HCT116 (cell line): Measurements from ENCODE around the gene NOTCH1. TPM values are rescaled to one million over a fixed set of nuclear protein-coding genes. Genes with fewer than 3 reads are reported as not detected.

ENCODE experiments used
- ATAC-seq: fragments of 200-7000 bp; cut with Tn5 transposase; 2 replicates; pipeline ENCODE4 v1.9.1; 2020; ENCODE audit warnings: mild to moderate bottlenecking, moderate library complexity
- BruUV-seq: library from RNA; stranded (reverse); fragments of 400-500 nt; replicated peaks from 2 replicates; lab custom pipeline; 2021; lab: Mats Ljungman, UMichigan
- CTCF ChIA-PET: fragments of 300-600 bp; sonication (Branson Sonifier 250); formaldehyde crosslinking; loops from one replicate; lab custom pipeline; 2021; ENCODE audit warnings: antibody characterized with exemption; lab: Charles Lee
- POLR2A ChIA-PET: fragments of 300-600, 350-600 bp; sonication (Branson Sonifier 250); formaldehyde crosslinking; loops from one replicate; lab custom pipeline; 2021; ENCODE audit warnings: antibody characterized with exemption; lab: Charles Lee
- RAD21 ChIA-PET, 2 experiments: fragments of 300-600 bp; sonication (Branson Sonifier 250); formaldehyde crosslinking; loops; one replicate each; lab custom pipeline; 2023; ENCODE audit warnings: low total read pairs in 2 of 2; ENCODE audit not compliant: uncharacterized antibody in 2 of 2, unreplicated experiment in 2 of 2, low non-redundant PET in 1 of 2; lab: Charles Lee
- DNase-seq: peaks from one replicate; pipeline ENCODE4 v3.0.0-alpha.2; 2010; ENCODE audit warnings: low read depth, low spot score
- H2AFZ ChIP-seq: fragments of 200-600 bp; shearing (Covaris generic), sonication (generic); 2 replicates; pipeline ENCODE4 v1.6.1; 2017; ENCODE audit warnings: low read depth, mixed run types, mixed read lengths, antibody characterized with exemption, low read length; ENCODE audit not compliant: poor library complexity, severe bottlenecking
- H3K27ac ChIP-seq: 2 replicates; pipeline ENCODE4 v1.5.1; 2012; ENCODE audit warnings: low read depth, low read length
- H3K27me3 ChIP-seq: fragments of 200-600 bp; sonication (generic); 2 replicates; pipeline ENCODE4 v1.6.1; 2016; ENCODE audit warnings: mixed run types, low read length, mixed read lengths; ENCODE audit not compliant: insufficient read depth
- H3K36me3 ChIP-seq, 2 experiments: fragments of 200-500 bp in 1 of 2; fragments of 200-600 bp in 1 of 2; sonication (Bioruptor generic) in 1 of 2; sonication (generic) in 1 of 2; 2 replicates each; pipeline versions ENCODE4 v1.5.1 to v1.6.1; 2014 to 2016; ENCODE audit warnings: low read length in 2 of 2, inconsistent platforms in 1 of 2, mixed read lengths in 1 of 2, mixed run types in 1 of 2; ENCODE audit not compliant: insufficient read depth in 2 of 2, control insufficient read depth in 1 of 2
- H3K4me1 ChIP-seq, 2 experiments: fragments of 200-600 bp in 1 of 2; sonication (generic) in 1 of 2; 2 replicates each; pipeline versions ENCODE4 v1.5.1 to v1.6.1; 2012 to 2017; ENCODE audit warnings: low read length in 2 of 2, inconsistent platforms in 1 of 2, mild to moderate bottlenecking in 1 of 2, mixed read lengths in 1 of 2, mixed run types in 1 of 2, moderate library complexity in 1 of 2; ENCODE audit not compliant: insufficient read depth in 2 of 2, control insufficient read depth in 1 of 2
- H3K4me2 ChIP-seq: fragments of 200-600 bp; sonication (generic); 2 replicates; pipeline ENCODE4 v1.6.1; 2017; ENCODE audit warnings: mixed run types, low read length, mixed read lengths
- H3K4me3 ChIP-seq, 2 experiments: fragments of 200-600 bp in 1 of 2; sonication (generic) in 1 of 2; replicated peaks in 1 of 2; 2 replicates each; pipeline ENCODE4 v1.5.1; 2011 to 2016; ENCODE audit warnings: low read length in 2 of 2, control low read depth in 1 of 2, low read depth in 1 of 2, mild to moderate bottlenecking in 1 of 2, mixed read lengths in 1 of 2, mixed run types in 1 of 2
- H3K79me2 ChIP-seq: fragments of 200-600 bp; sonication (generic); 2 replicates; pipeline ENCODE4 v1.6.1; 2017; ENCODE audit warnings: mild to moderate bottlenecking, mixed run types, low read length, moderate library complexity, mixed read lengths; ENCODE audit not compliant: insufficient read depth
- H3K9ac ChIP-seq: fragments of 200-600 bp; sonication (generic); 2 replicates; pipeline ENCODE4 v1.6.1; 2016; ENCODE audit warnings: low read length, mixed read lengths
- H3K9me2 ChIP-seq: fragments of 200-600 bp; sonication (generic), shearing (Covaris generic); 2 replicates; pipeline ENCODE4 v1.6.1; 2017; ENCODE audit warnings: mixed run types, mild to moderate bottlenecking, moderate library complexity; ENCODE audit not compliant: insufficient read depth
- H3K9me3 ChIP-seq, 2 experiments: fragments of 200-500 bp in 1 of 2; fragments of 200-600 bp in 1 of 2; sonication (Bioruptor generic) in 1 of 2; sonication (generic) in 1 of 2; 2 replicates each; pipeline ENCODE4 v1.6.1; 2014 to 2017; ENCODE audit warnings: low read length in 2 of 2, mixed read lengths in 2 of 2, inconsistent platforms in 1 of 2, low read depth in 1 of 2, mild to moderate bottlenecking in 1 of 2, mixed run types in 1 of 2, moderate library complexity in 1 of 2; ENCODE audit not compliant: control insufficient read depth in 1 of 2, insufficient read depth in 1 of 2
- H4K20me1 ChIP-seq: fragments of 200-600 bp; sonication (generic), shearing (Covaris generic); 2 replicates; pipeline ENCODE4 v1.6.1; 2017; ENCODE audit warnings: mixed run types, mild to moderate bottlenecking, moderate library complexity; ENCODE audit not compliant: insufficient read depth
- CBX3 ChIP-seq: IDR thresholded peaks from 2 replicates; pipeline ENCODE4 v1.6.1; 2012; ENCODE audit warnings: low read depth
- CEBPB ChIP-seq: IDR thresholded peaks from 2 replicates; pipeline ENCODE4 v1.6.1; 2012; ENCODE audit warnings: low read depth
- EGR1 ChIP-seq: IDR thresholded peaks from 2 replicates; pipeline ENCODE4 v1.6.1; 2012; ENCODE audit warnings: low read depth
- EZH2phosphoT487 ChIP-seq: fragments of 200-600 bp; IDR thresholded peaks from 2 replicates; pipeline ENCODE4 v1.6.1; 2018; ENCODE audit warnings: antibody characterized with exemption, borderline replicate concordance
- FOSL1 ChIP-seq: IDR thresholded peaks from 2 replicates; pipeline ENCODE4 v1.6.1; 2012; ENCODE audit warnings: low read depth
- MAX ChIP-seq: IDR thresholded peaks from 2 replicates; pipeline ENCODE4 v1.6.1; 2012
- POLR2A ChIP-seq: IDR thresholded peaks from 2 replicates; pipeline ENCODE4 v1.7.0; 2011; ENCODE audit warnings: borderline replicate concordance; ENCODE audit not compliant: insufficient read depth, insufficient read length; ENCODE audit errors: extremely low read depth
- REST ChIP-seq: IDR thresholded peaks from 2 replicates; pipeline ENCODE4 v1.6.1; 2012; ENCODE audit warnings: low read depth
- SP1 ChIP-seq: IDR thresholded peaks from 2 replicates; pipeline ENCODE4 v1.6.1; 2012; ENCODE audit warnings: low read depth
- YY1 ChIP-seq: IDR thresholded peaks from 2 replicates; pipeline ENCODE4 v1.6.1; 2011; ENCODE audit warnings: low read length, low read depth, moderate library complexity, mild to moderate bottlenecking; ENCODE audit not compliant: insufficient replicate concordance; ENCODE audit errors: extremely low read depth
- ZNF274 ChIP-seq: fragments of 200-500 bp; sonication (Bioruptor generic); IDR thresholded peaks from 2 replicates; pipeline ENCODE4 v1.6.1; 2014; ENCODE audit warnings: mild to moderate bottlenecking, low read depth, low read length, inconsistent platforms
- intact Hi-C: fragments of 100-400 bp; cut with micrococcal nuclease; formaldehyde crosslinking; loops from 2 replicates; pipeline ENCODE4 v1.10.0; 2022
- total RNA-seq: library from RNA; stranded (reverse); gene quantifications from one replicate; pipeline ENCODE4 v1.2.1, GENCODE V29; 2021; ENCODE audit not compliant: unreplicated experiment

Gene NOTCH1
- total RNA-seq, 1 experiment from 2014 or later: 36.2 TPM

- Histone ChIP-seq H3K9me2 (no peaks in the 10 kb centered on the region), H3K9ac (no peak overlapping the region), H3K27me3 (no peaks in the 10 kb centered on the region), H3K4me2 (no peak overlapping the region), H3K79me2 (no peaks in the 10 kb centered on the region), H2AFZ (no peak overlapping the region), H3K9me3 (no peaks in the 10 kb centered on the region), H3K4me3 (no peak overlapping the region), H3K4me1 (no peaks in the 10 kb centered on the region), H3K27ac (no peak overlapping the region), H3K36me3 (peaks cover 8 to 14% of the 10 kb centered on the region in 2 experiments; a peak in 3 of 4 replicates), H4K20me1 (no peaks in the 10 kb centered on the region)
- TF ChIP-seq FOSL1 (no peak), SP1 (no peak), ZNF274 (no peak), YY1 (no peak)
- ChIA-PET POLR2A (no interaction called here), RAD21 (no interaction called here), CTCF (no interaction called here)
- intact Hi-C loops: no loop called here
- ATAC-seq (no peak), DNase-seq (no peak)
- BruUV-seq: no TSS peak
These were observed 49.7 kb downstream of the NOTCH1 start for GRCh38 chr9:136496181-136496580.

DNA sequence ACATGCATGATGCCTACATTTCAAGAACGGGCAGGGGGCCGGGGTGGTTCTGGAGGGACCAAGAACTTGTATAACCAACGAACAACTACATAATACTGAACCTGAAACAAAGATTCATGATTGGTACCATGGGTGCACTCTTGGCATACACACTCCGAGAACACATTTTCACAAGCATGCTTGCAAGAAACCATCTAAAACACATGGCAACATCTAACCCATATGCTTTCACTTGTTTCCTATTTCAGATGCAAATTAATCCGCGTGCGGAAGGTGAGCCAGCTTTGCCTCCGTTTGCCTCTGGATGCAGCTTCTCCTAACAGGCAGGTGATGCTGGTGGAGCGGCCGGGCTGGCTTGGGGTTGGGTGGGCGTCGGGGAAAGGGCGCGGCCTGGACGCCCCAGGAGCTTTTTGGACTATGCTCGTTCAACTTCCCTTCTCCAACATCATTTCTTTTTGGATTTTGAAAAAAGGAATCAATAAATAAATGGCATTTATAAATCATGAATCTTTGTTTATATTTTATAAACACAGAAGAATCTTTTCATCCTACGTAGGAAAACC, 50.5 kb downstream of the NOTCH1 start:
- Histone ChIP-seq H3K9me2 (no peaks in the 10 kb centered on the region), H3K9me3 (no peaks in the 10 kb centered on the region), H3K27ac (no peak overlapping the region), H4K20me1 (no peaks in the 10 kb centered on the region), H3K9ac (no peak overlapping the region), H2AFZ (no peak overlapping the region), H3K36me3 (peaks cover 5 to 14% of the 10 kb centered on the region in 2 experiments; a peak in 3 of 4 replicates), H3K4me1 (no peaks in the 10 kb centered on the region), H3K4me3 (no peak overlapping the region), H3K4me2 (no peak overlapping the region), H3K27me3 (no peaks in the 10 kb centered on the region), H3K79me2 (no peaks in the 10 kb centered on the region)
- ChIA-PET RAD21 (no interaction called here), POLR2A (no interaction called here), CTCF (no interaction called here)
- no peak for ATAC-seq
- TF ChIP-seq EGR1: no peak
- no peak for TF ChIP-seq MAX
- no peak for TF ChIP-seq CEBPB
- no peak for TF ChIP-seq EZH2phosphoT487
- no peak for TF ChIP-seq ZNF274
- no peak for TF ChIP-seq CBX3
- TF ChIP-seq POLR2A: no peak
- TF ChIP-seq REST: no peak
- BruUV-seq: no TSS peak
- no peak for DNase-seq
- intact Hi-C loops: no loop called here
